ENCODE measurements around the gene ATP9A. TPM values are rescaled to one million over a fixed set of nuclear protein-coding genes. Genes with fewer than 3 reads are reported as not detected.

The ATP9A gene
- total and polyA plus RNA-seq, 10 of the 15 experiments (the other 5 are each of a cell fraction or from before 2014, with no cell fraction given): 0.03 to 0.81 (median 0.14) TPM

DNA sequence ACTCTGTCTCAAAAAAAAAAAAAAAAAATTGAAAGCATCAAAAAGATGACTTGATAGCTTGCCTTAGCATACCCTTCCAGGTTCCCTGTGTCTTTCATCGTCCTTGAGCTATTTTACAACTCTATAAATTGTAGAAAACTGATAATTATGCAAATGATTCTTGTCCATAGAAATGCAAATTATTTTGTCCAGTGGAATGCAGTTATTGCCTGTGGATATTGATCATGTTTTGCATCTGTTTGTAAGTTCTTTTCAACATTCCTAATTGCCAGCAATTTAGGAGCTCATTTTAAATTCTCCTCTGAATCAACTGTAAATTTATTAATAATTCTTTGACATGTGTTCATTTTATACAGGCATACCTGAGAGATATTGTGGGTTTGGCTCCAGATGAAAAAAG lies 7.1 kb upstream of the ATP9A start:
- no peak overlapping the region for H3K4me2 ChIP-seq (ENCODE audit: control insufficient read depth, insufficient read depth)
- H3K9me3 ChIP-seq (replicated peaks; ENCODE audit: control insufficient read depth, insufficient read depth, low read length): no peaks in the 10 kb centered on the region
- H3K79me2 ChIP-seq (ENCODE audit: control insufficient read depth, insufficient read depth, low read length): no peaks in the 10 kb centered on the region
- ATAC-seq: no peak
- CTCF ChIA-PET: interaction anchor here (0.9 kb wide), 1 partner anchor 308 kb away, joined by 3 read pairs; no protein-coding TSS in a partner anchor
- POLR2A ChIA-PET: no interaction called here
- H3K27ac ChIP-seq (ENCODE audit: control insufficient read depth, insufficient read depth): no peak overlapping the region
- in situ Hi-C loops (cut with MboI): no loop called here
- H3K36me3 ChIP-seq (ENCODE audit: control insufficient read depth in 2 of 2, insufficient read depth in 2 of 2, low read length in 1 of 2): no peaks in the 10 kb centered on the region
- H2AFZ ChIP-seq (ENCODE audit: control insufficient read depth, low read depth, low read length): no peak overlapping the region
- intact Hi-C loops (cut with micrococcal nuclease; ENCODE audit: unreplicated experiment): no loop called here
- SMC1A ChIA-PET (ENCODE audit: uncharacterized antibody, unreplicated experiment): no interaction called here
- TF ChIP-seq TBL1XR1 (IDR thresholded peaks at IDR 0.05; ENCODE audit: low read depth, low read length) (no peak), SMAD1 (IDR thresholded peaks at IDR 0.05; ENCODE audit: low read depth, partially characterized antibody) (no peak), TCF7 (IDR thresholded peaks at IDR 0.05; ENCODE audit: borderline replicate concordance) (no peak), PAX8 (IDR thresholded peaks at IDR 0.05) (no peak), JUNB (IDR thresholded peaks at IDR 0.05) (no peak), BCL11A (IDR thresholded peaks at IDR 0.05; ENCODE audit: low read depth, low read length) (no peak), CREM (IDR thresholded peaks at IDR 0.05; ENCODE audit: low read depth) (no peak), JUND (IDR thresholded peaks at IDR 0.05; ENCODE audit: low read depth, low read length) (no peak), NRF1 (conservative IDR thresholded peaks at IDR 0.05; ENCODE audit: low read depth, low read length) (no peak), MYB (IDR thresholded peaks at IDR 0.05; ENCODE audit: borderline replicate concordance, low read depth, low read length) (no peak), SMAD5 (IDR thresholded peaks at IDR 0.05; ENCODE audit: low read depth) (no peak), LARP7 (IDR thresholded peaks at IDR 0.05) (no peak), CHD1 (IDR thresholded peaks at IDR 0.05; ENCODE audit: low read depth, low read length) (no peak), ZNF24 (IDR thresholded peaks at IDR 0.05) (no peak), FOXK2 (IDR thresholded peaks at IDR 0.05) (no peak), POLR2A (IDR thresholded peaks at IDR 0.05; ENCODE audit: low read depth, low read length) (no peak), TCF12 (IDR thresholded peaks at IDR 0.05; ENCODE audit: low read depth, low read length) (no peak)
- H3K9ac ChIP-seq (ENCODE audit: control insufficient read depth, insufficient read depth, low read length): no peak overlapping the region
- DNase-seq (ENCODE audit: low read depth, low spot score): no peak
- RAD21 ChIA-PET (ENCODE audit: unreplicated experiment): no interaction called here
- H3K4me3 ChIP-seq: no peak overlapping the region
- H4K20me1 ChIP-seq (ENCODE audit: control insufficient read depth, insufficient read depth): no peaks in the 10 kb centered on the region
- 0% methylated on average over 1 of the region's 1 CpG for WGBS (ENCODE audit: insufficient coverage, insufficient replicate concordance, low lambda C conversion rate, missing lambda C conversion rate)
- no peaks in the 10 kb centered on the region; a peak in 1 of 4 replicates for H3K27me3 ChIP-seq (replicated peaks in 1 of 2; ENCODE audit: control insufficient read depth in 2 of 2, insufficient read depth in 2 of 2, low read length in 1 of 2)
- no peak for FAIRE-seq
- BruUV-seq (replicated peaks): no TSS peak
- no peaks in the 10 kb centered on the region for H3K4me1 ChIP-seq (ENCODE audit: control insufficient read depth, insufficient read depth, low read length)

All from GM12878 (cell line).